WERI-Rb-1 (cell line): Measurements from ENCODE around the gene BAG1.

ENCODE experiments used
- DNase-seq: peaks from one replicate; pipeline ENCODE4 v3.0.0-alpha.2; 2020
- H3K27ac ChIP-seq: fragments of 250-450 bp; sonication (Bioruptor Pico); 2 replicates; pipeline ENCODE4 v1.5.1; 2020; ENCODE audit warnings: mild to moderate bottlenecking, moderate library complexity
- H3K27me3 ChIP-seq: fragments of 250-450 bp; sonication (Bioruptor Pico); 2 replicates; pipeline ENCODE4 v1.5.1; 2021; ENCODE audit warnings: mild to moderate bottlenecking, low read depth, moderate library complexity; ENCODE audit not compliant: insufficient read depth, severe bottlenecking
- H3K36me3 ChIP-seq: fragments of 250-450 bp; sonication (Bioruptor Pico); 2 replicates; pipeline ENCODE4 v1.5.1; 2020; ENCODE audit warnings: mild to moderate bottlenecking, moderate library complexity
- H3K4me3 ChIP-seq: 2 replicates; pipeline ENCODE4 v1.5.1; 2011; ENCODE audit warnings: low read depth, mild to moderate bottlenecking, control low read depth, low read length
- H3K9me3 ChIP-seq: fragments of 250-450 bp; sonication (Bioruptor Pico); 2 replicates; pipeline ENCODE4 v1.5.1; 2021; ENCODE audit warnings: mild to moderate bottlenecking, moderate library complexity; ENCODE audit not compliant: severe bottlenecking
- CTCF ChIP-seq: IDR thresholded peaks from 2 replicates; pipeline ENCODE4 v1.5.1; 2011; ENCODE audit warnings: low read depth, mild to moderate bottlenecking, control low read depth, inconsistent platforms, low read length

The BAG1 gene

GRCh38 chr9:33264473-33265177 is at the start of gene BAG1, which contains the start of gene CHMP5:
Gene BAG1 (minus strand): TSS chr9:33264708.
Gene CHMP5 (plus strand): TSS chr9:33265049. CDS start chr9:33265079, 30 bp downstream.
- Histone ChIP-seq H3K27ac (peak within 1 kb of the TSS; percentile 91), H3K27me3 (no peaks in the 10 kb centered on the region), H3K36me3 (peaks cover 72% of the 10 kb centered on the region), H3K9me3 (no peaks in the 10 kb centered on the region), H3K4me3 (peak within 1 kb of the TSS; percentile 95)
- peak; percentile 99 for DNase-seq
- TF ChIP-seq CTCF: 0 out of 2 replicates have a peak, but pooled peaks have one; percentile 1

- Histone ChIP-seq H3K36me3 (peaks cover 69% of the 10 kb centered on the region), H3K27me3 (no peaks in the 10 kb centered on the region), H3K27ac (no peak overlapping the region), H3K9me3 (no peaks in the 10 kb centered on the region), H3K4me3 (no peak overlapping the region)
- no peak for DNase-seq
- no peak for TF ChIP-seq CTCF
These were observed 47.4 kb upstream of the BAG1 start for GRCh38 chr9:33311953-33312352.

GRCh38 chr9:33310748-33311147 is 46.2 kb upstream of the BAG1 start:
- no peak overlapping the region for H3K27ac ChIP-seq
- no peak overlapping the region for H3K4me3 ChIP-seq
- no peaks in the 10 kb centered on the region for H3K27me3 ChIP-seq
- no peaks in the 10 kb centered on the region for H3K9me3 ChIP-seq
- peaks cover 81% of the 10 kb centered on the region for H3K36me3 ChIP-seq
- TF ChIP-seq CTCF: no peak
- no peak for DNase-seq

- no peak for TF ChIP-seq CTCF
- no peaks in the 10 kb centered on the region for H3K9me3 ChIP-seq
- peaks cover 89% of the 10 kb centered on the region for H3K36me3 ChIP-seq
- H3K4me3 ChIP-seq: no peak overlapping the region
- no peak for DNase-seq
- H3K27me3 ChIP-seq: no peaks in the 10 kb centered on the region
- no peak overlapping the region for H3K27ac ChIP-seq
These were observed 45.4 kb upstream of the BAG1 start for GRCh38 chr9:33309903-33310302.

GRCh38 chr9:33307067-33307466 is 42.6 kb upstream of the BAG1 start:
- Histone ChIP-seq H3K9me3 (no peaks in the 10 kb centered on the region), H3K27me3 (no peaks in the 10 kb centered on the region), H3K4me3 (no peak overlapping the region), H3K27ac (no peak overlapping the region), H3K36me3 (peaks cover 95% of the 10 kb centered on the region)
- no peak for TF ChIP-seq CTCF
- no peak for DNase-seq

GRCh38 chr9:33306037-33306436 is 41.5 kb upstream of the BAG1 start:
- Histone ChIP-seq H3K4me3 (no peak overlapping the region), H3K9me3 (no peaks in the 10 kb centered on the region), H3K27ac (no peak overlapping the region), H3K36me3 (peaks cover 95% of the 10 kb centered on the region), H3K27me3 (no peaks in the 10 kb centered on the region)
- DNase-seq: no peak
- TF ChIP-seq CTCF: no peak
